Loucy (cell line): Measurements from ENCODE around the gene ICAM4.

Experiments
- H2AFZ ChIP-seq: fragments of 200-600 bp; sonication (generic); 2 replicates; pipeline ENCODE4 v1.6.0; 2016; ENCODE audit warnings: antibody characterized with exemption, mild to moderate bottlenecking, low read length, moderate library complexity
- H3F3A ChIP-seq: fragments of 200-600 bp; 2 replicates; pipeline ENCODE4 v1.6.0; 2016; ENCODE audit warnings: antibody characterized with exemption, low read depth, mild to moderate bottlenecking
- H3K27me3 ChIP-seq: fragments of 200-600 bp; sonication (generic); 2 replicates; pipeline ENCODE4 v1.6.1; 2014; ENCODE audit warnings: low read length, mild to moderate bottlenecking; ENCODE audit not compliant: insufficient read depth, poor library complexity, severe bottlenecking
- H3K36me3 ChIP-seq: fragments of 200-600 bp; sonication (generic); 2 replicates; pipeline ENCODE4 v1.6.1; 2016; ENCODE audit warnings: low read length; ENCODE audit not compliant: insufficient read depth
- H3K4me1 ChIP-seq: fragments of 200-600 bp; sonication (generic); 2 replicates; pipeline ENCODE4 v1.5.1; 2014; ENCODE audit warnings: low read length, mild to moderate bottlenecking; ENCODE audit not compliant: insufficient read depth, poor library complexity, severe bottlenecking
- H3K4me2 ChIP-seq: fragments of 200-600 bp; sonication (generic); 2 replicates; pipeline ENCODE4 v1.6.0; 2014; ENCODE audit warnings: antibody characterized with exemption, low read length, low read depth, mild to moderate bottlenecking; ENCODE audit not compliant: poor library complexity, severe bottlenecking
- H3K4me3 ChIP-seq: fragments of 200-600 bp; sonication (generic); 2 replicates; pipeline ENCODE4 v1.5.1; 2014; ENCODE audit warnings: low read length, mild to moderate bottlenecking, mixed read lengths; ENCODE audit not compliant: poor library complexity, severe bottlenecking
- H3K79me2 ChIP-seq: fragments of 200-600 bp; sonication (generic); 2 replicates; pipeline ENCODE4 v1.6.1; 2014; ENCODE audit warnings: low read length; ENCODE audit not compliant: insufficient read depth
- H3K9ac ChIP-seq: fragments of 200-600 bp; sonication (generic); 2 replicates; pipeline ENCODE4 v1.6.0; 2014; ENCODE audit warnings: mild to moderate bottlenecking, low read depth, low read length, moderate library complexity; ENCODE audit not compliant: poor library complexity, severe bottlenecking
- H3K9me2 ChIP-seq: fragments of 200-600 bp; sonication (generic); replicated peaks from 2 replicates; pipeline ENCODE4 v1.6.1; 2016; ENCODE audit warnings: low read depth, low read length, mixed read lengths
- H3K9me3 ChIP-seq: fragments of 200-600 bp; sonication (generic); 2 replicates; pipeline ENCODE4 v1.6.1; 2014; ENCODE audit warnings: mild to moderate bottlenecking, antibody characterized with exemption, low read length, low read depth; ENCODE audit not compliant: insufficient read depth
- H4K20me1 ChIP-seq: fragments of 200-600 bp; sonication (generic); 2 replicates; pipeline ENCODE4 v1.6.0; 2014; ENCODE audit warnings: antibody characterized with exemption, low read length, mild to moderate bottlenecking; ENCODE audit not compliant: insufficient read depth, poor library complexity, severe bottlenecking
- EZH2phosphoT487 ChIP-seq: fragments of 200-600 bp; IDR thresholded peaks from 2 replicates; pipeline ENCODE4 v1.6.1; 2018; ENCODE audit warnings: antibody characterized with exemption, mild to moderate bottlenecking, moderate library complexity, borderline replicate concordance
- TF ChIP-seq, protein P1 (sequence below): fragments of 200-600 bp; sonication (generic); conservative IDR thresholded peaks from 2 replicates; pipeline ENCODE4 v1.5.1; 2014; ENCODE audit warnings: mild to moderate bottlenecking, antibody characterized with exemption, low read length

ICAM4 gene

DNA sequence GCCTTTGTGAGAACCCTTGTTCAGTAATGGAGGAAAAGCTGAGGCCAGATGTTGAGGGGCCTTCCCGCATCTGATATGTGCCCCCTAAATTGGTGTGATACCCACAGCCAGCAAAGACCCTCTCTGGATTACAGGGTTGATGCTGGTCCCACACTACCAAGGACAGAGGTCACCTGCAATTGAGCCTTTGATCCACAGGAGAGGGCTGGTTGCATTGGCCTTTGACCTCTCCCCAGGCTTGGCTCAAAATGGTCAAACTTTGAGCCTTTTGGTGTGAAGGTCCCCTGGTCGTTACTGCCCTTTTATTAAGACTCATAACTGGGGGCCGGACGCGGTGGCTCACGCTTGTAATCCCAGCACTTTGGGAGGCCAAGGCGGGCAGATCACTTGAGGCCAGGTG, 43.1 kb upstream of the ICAM4 start:
- Histone ChIP-seq H3F3A (no peaks in the 10 kb centered on the region), H4K20me1 (no peaks in the 10 kb centered on the region), H3K9ac (no peak overlapping the region), H3K4me1 (no peaks in the 10 kb centered on the region), H3K36me3 (no peaks in the 10 kb centered on the region), H3K9me2 (no peaks in the 10 kb centered on the region), H3K4me2 (no peak overlapping the region), H3K4me3 (no peak overlapping the region), H2AFZ (no peak overlapping the region), H3K79me2 (no peaks in the 10 kb centered on the region), H3K27me3 (no peaks in the 10 kb centered on the region), H3K9me3 (no peaks in the 10 kb centered on the region)
- TF ChIP-seq, protein P1, sequence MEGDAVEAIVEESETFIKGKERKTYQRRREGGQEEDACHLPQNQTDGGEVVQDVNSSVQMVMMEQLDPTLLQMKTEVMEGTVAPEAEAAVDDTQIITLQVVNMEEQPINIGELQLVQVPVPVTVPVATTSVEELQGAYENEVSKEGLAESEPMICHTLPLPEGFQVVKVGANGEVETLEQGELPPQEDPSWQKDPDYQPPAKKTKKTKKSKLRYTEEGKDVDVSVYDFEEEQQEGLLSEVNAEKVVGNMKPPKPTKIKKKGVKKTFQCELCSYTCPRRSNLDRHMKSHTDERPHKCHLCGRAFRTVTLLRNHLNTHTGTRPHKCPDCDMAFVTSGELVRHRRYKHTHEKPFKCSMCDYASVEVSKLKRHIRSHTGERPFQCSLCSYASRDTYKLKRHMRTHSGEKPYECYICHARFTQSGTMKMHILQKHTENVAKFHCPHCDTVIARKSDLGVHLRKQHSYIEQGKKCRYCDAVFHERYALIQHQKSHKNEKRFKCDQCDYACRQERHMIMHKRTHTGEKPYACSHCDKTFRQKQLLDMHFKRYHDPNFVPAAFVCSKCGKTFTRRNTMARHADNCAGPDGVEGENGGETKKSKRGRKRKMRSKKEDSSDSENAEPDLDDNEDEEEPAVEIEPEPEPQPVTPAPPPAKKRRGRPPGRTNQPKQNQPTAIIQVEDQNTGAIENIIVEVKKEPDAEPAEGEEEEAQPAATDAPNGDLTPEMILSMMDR, result no peak
- no peak for TF ChIP-seq EZH2phosphoT487

DNA sequence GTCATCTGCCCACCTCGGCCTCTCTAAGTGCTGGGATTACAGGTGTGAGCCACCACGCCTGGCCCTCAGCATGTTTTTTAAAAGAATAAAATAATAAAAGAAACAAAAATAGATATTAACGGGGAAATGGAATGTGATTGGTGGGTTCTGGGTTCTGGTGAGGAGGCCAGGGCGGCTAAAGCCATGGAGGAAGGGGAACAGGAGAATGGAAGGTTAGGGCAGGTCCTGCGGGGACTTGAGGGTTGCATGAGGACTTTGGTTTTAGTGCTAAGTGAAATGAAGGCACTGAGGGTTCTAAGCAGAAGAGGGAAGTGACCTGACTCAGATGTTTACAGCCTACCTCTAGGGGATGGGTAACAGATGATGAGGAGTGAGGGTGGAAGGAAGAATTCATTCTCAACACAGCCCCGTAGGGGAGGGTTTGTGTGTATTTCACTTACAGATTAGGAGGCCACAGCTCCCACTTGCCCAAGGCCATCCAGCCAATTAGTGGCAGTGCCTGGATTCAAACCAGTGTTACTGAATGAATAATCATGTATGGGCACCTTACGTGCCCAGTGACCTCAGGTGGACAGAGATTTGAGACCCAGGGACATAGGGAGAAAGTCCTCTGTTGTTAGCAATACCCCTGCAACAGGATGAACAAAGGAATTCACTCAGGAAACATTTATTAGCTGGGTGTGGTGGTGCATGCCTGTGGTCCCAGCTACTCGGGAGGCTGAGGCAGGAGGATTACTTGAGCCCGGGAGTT, 41.4 kb upstream of the ICAM4 start:
- Histone ChIP-seq H3K27me3 (no peaks in the 10 kb centered on the region), H2AFZ (no peak overlapping the region), H3K9me2 (no peaks in the 10 kb centered on the region), H3K9me3 (no peaks in the 10 kb centered on the region), H3K9ac (no peak overlapping the region), H3K4me2 (no peak overlapping the region), H3F3A (no peaks in the 10 kb centered on the region), H3K79me2 (no peaks in the 10 kb centered on the region), H3K4me1 (no peaks in the 10 kb centered on the region), H3K36me3 (no peaks in the 10 kb centered on the region), H4K20me1 (no peaks in the 10 kb centered on the region), H3K4me3 (no peak overlapping the region)
- TF ChIP-seq, protein P1, result no peak
- no peak for TF ChIP-seq EZH2phosphoT487

DNA sequence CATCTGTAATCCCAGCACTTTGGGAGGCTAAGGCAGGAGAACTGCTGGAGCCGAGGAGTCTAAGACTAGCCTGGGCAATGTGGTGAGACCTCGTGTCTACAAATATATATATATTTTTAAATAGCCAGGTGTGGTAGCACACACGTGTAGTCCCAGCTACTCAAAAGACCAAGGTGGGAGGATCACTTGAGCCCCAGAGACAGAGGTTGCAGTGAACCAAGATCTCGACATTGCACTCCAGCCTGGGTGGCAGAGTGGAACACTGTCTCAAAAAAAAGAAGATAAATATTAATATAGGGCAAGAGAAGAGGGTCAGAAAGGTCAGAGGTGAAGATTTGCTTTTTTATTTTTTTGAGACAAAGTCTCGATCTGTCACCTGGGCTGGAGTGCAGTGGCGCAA, 40.2 kb upstream of the ICAM4 start:
- Histone ChIP-seq H3K4me1 (no peaks in the 10 kb centered on the region), H3K36me3 (no peaks in the 10 kb centered on the region), H2AFZ (no peak overlapping the region), H3K27me3 (no peaks in the 10 kb centered on the region), H3F3A (no peaks in the 10 kb centered on the region), H3K9me2 (no peaks in the 10 kb centered on the region), H3K9ac (no peak overlapping the region), H3K79me2 (no peaks in the 10 kb centered on the region), H3K9me3 (no peaks in the 10 kb centered on the region), H3K4me3 (no peak overlapping the region), H4K20me1 (no peaks in the 10 kb centered on the region), H3K4me2 (no peak overlapping the region)
- TF ChIP-seq, protein P1, result no peak
- TF ChIP-seq EZH2phosphoT487, result no peak
